HepG2 (cell line): Measurements from ENCODE around the gene ANKRD27. TPM values are rescaled to one million over a fixed set of nuclear protein-coding genes. Genes with fewer than 3 reads are reported as not detected.

ENCODE experiments used
- ARID2 ChIP-seq: sonication (generic); formaldehyde crosslinking; IDR thresholded peaks from 2 replicates; pipeline ENCODE4 v1.8.1; 2022; ENCODE audit warnings: mild to moderate bottlenecking, missing genetic modification reagents, borderline replicate concordance
- ASH2L ChIP-seq: fragments of 300-600, 200-600 bp; sonication (generic); IDR thresholded peaks from 2 replicates; pipeline ENCODE4 v1.7.0; 2017; ENCODE audit warnings: low read depth, mild to moderate bottlenecking, moderate library complexity, mixed read lengths, low read length; ENCODE audit not compliant: insufficient read length
- ATAD3A ChIP-seq: sonication (generic); formaldehyde crosslinking; IDR thresholded peaks from 2 replicates; pipeline ENCODE4 v1.4.0; 2020; ENCODE audit warnings: missing genetic modification reagents
- BRCA1 ChIP-seq: sonication (generic); formaldehyde crosslinking; IDR thresholded peaks from 2 replicates; pipeline ENCODE4 v1.4.0; 2020; ENCODE audit warnings: missing genetic modification reagents
- CTCF ChIP-seq: sonication (generic); formaldehyde crosslinking; IDR thresholded peaks from 2 replicates; pipeline ENCODE4 v1.5.0; 2020; ENCODE audit warnings: mild to moderate bottlenecking, missing genetic modification reagents, moderate library complexity
- ELF3 ChIP-seq: IDR thresholded peaks from 2 replicates; pipeline ENCODE4 v1.6.1; 2016; ENCODE audit warnings: missing genetic modification reagents, missing compliant biosample characterization
- FUBP1 ChIP-seq: sonication (generic); formaldehyde crosslinking; IDR thresholded peaks from 2 replicates; pipeline ENCODE4 v1.5.1; 2020; ENCODE audit warnings: missing genetic modification reagents, mild to moderate bottlenecking, borderline replicate concordance
- JUN ChIP-seq: sonication (generic); formaldehyde crosslinking; IDR thresholded peaks from 2 replicates; pipeline ENCODE4 v1.4.0; 2020; ENCODE audit warnings: mild to moderate bottlenecking, missing genetic modification reagents
- PRDM15 ChIP-seq: sonication (generic); formaldehyde crosslinking; IDR thresholded peaks from 2 replicates; pipeline ENCODE4 v1.4.0; 2020; ENCODE audit warnings: missing genetic modification reagents
- ZBTB1 ChIP-seq: sonication (generic); formaldehyde crosslinking; IDR thresholded peaks from 2 replicates; pipeline ENCODE4 v1.4.0; 2020; ENCODE audit warnings: missing genetic modification reagents, borderline replicate concordance
- ZBTB2 ChIP-seq: sonication (generic); formaldehyde crosslinking; IDR thresholded peaks from 2 replicates; pipeline ENCODE4 v1.8.0; 2022; ENCODE audit warnings: low read depth, missing genetic modification reagents
- ZNF124 ChIP-seq: sonication (generic); formaldehyde crosslinking; IDR thresholded peaks from 2 replicates; pipeline ENCODE4 v1.4.0; 2020; ENCODE audit warnings: missing genetic modification reagents
- ZNF224 ChIP-seq: sonication (generic); formaldehyde crosslinking; IDR thresholded peaks from 2 replicates; pipeline ENCODE4 v1.5.0; 2020; ENCODE audit warnings: mild to moderate bottlenecking, missing genetic modification reagents
- ZNF274 ChIP-seq: sonication (generic); formaldehyde crosslinking; IDR thresholded peaks from 2 replicates; pipeline ENCODE4 v1.5.1; 2020; ENCODE audit warnings: mild to moderate bottlenecking, missing genetic modification reagents
- ZNF337 ChIP-seq: sonication (generic); formaldehyde crosslinking; IDR thresholded peaks from 2 replicates; pipeline ENCODE4 v1.5.1; 2020; ENCODE audit warnings: missing genetic modification reagents, low read depth, mild to moderate bottlenecking, borderline replicate concordance
- ZNF703 ChIP-seq: sonication (generic); formaldehyde crosslinking; IDR thresholded peaks from 2 replicates; pipeline ENCODE4 v1.5.1; 2020; ENCODE audit warnings: missing genetic modification reagents, mild to moderate bottlenecking, moderate library complexity, borderline replicate concordance
- polyA plus RNA-seq, 8 experiments: library from polyadenylated mRNA; depleted of rRNA in 3 of 8; stranded (reverse) in 7 of 8; unstranded in 1 of 8; fragments of >200 nt; fragmentation: Illumina TruSeq in 4 of 8; extraction: Trizol in 4 of 8; gene quantifications; 2 replicates each; pipeline versions ENCODE4 v1.2.1 to v1.2.3, GENCODE V29; 2011 to 2016; ENCODE audit warnings: low read depth in 4 of 8, missing spikeins in 1 of 8, mixed read lengths in 1 of 8; ENCODE audit not compliant: insufficient read depth in 1 of 8
- total RNA-seq, 5 experiments: library from RNA; depleted of rRNA; stranded (reverse); fragments of >200 nt; fragmentation: Illumina TruSeq; extraction: Trizol; gene quantifications; 2 replicates each; pipeline ENCODE4 v1.2.3, GENCODE V29; 2016; ENCODE audit warnings: low read depth in 1 of 5
- TF ChIP-seq, protein P1 (sequence below): IDR thresholded peaks from 2 replicates; pipeline ENCODE4 v1.6.1; 2018; ENCODE audit warnings: missing genetic modification reagents

ANKRD27 gene
- total and polyA plus RNA-seq, 2 of the 13 experiments (the other 11 are each of a cell fraction or from before 2014, with no cell fraction given): 22.2 to 23.7 TPM

GRCh38 chr19:32580901-32581704 is 93.9 kb downstream of the ANKRD27 start, which contains the start of gene PDCD5 (continued):
- TF ChIP-seq JUN (CRISPR knock-in tag): no peak; the same call in 1 of the 2 replicates
- TF ChIP-seq ZBTB1: no peak
- no peak for TF ChIP-seq BRCA1 (CRISPR knock-in tag)
- TF ChIP-seq ZBTB2 (CRISPR knock-in tag): peak; percentile 49; the same call in 1 of the 2 replicates
- TF ChIP-seq ARID2: no peak
- TF ChIP-seq PRDM15: no peak; the same call in 1 of the 2 replicates
- TF ChIP-seq CTCF (CRISPR knock-in tag): peak; percentile 2; the same call in 1 of the 2 replicates
- TF ChIP-seq, protein P1, sequence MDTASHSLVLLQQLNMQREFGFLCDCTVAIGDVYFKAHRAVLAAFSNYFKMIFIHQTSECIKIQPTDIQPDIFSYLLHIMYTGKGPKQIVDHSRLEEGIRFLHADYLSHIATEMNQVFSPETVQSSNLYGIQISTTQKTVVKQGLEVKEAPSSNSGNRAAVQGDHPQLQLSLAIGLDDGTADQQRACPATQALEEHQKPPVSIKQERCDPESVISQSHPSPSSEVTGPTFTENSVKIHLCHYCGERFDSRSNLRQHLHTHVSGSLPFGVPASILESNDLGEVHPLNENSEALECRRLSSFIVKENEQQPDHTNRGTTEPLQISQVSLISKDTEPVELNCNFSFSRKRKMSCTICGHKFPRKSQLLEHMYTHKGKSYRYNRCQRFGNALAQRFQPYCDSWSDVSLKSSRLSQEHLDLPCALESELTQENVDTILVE (CRISPR knock-in tag): no peak
- TF ChIP-seq ZNF124: no peak
- peak; percentile 31 for TF ChIP-seq ASH2L
- 0 out of 2 replicates have a peak, but pooled peaks have one; percentile 72 for TF ChIP-seq ZNF224
- no peak for TF ChIP-seq FUBP1 (CRISPR knock-in tag)
- no peak for TF ChIP-seq ATAD3A (CRISPR knock-in tag)
- TF ChIP-seq ELF3 (CRISPR knock-in tag): peak; percentile 38; the same call in 1 of the 2 replicates
- no peak; the same call in 1 of the 2 replicates for TF ChIP-seq ZNF274 (CRISPR knock-in tag)
- TF ChIP-seq ZNF703: no peak
- no peak for TF ChIP-seq ZNF337 (CRISPR knock-in tag)
